Amniotic stem cell (primary cell): ENCODE measurements around the gene DVL1.
"Not testable (repeated sequence)": the region's sequence is repeated elsewhere in the genome, so short reads cannot be mapped to it uniquely, and the experiment has no call there.

Experiments
- DNase-seq: peaks from one replicate; lab custom pipeline; 2025; lab: John Stamatoyannopoulos, UW

Gene DVL1

DNA sequence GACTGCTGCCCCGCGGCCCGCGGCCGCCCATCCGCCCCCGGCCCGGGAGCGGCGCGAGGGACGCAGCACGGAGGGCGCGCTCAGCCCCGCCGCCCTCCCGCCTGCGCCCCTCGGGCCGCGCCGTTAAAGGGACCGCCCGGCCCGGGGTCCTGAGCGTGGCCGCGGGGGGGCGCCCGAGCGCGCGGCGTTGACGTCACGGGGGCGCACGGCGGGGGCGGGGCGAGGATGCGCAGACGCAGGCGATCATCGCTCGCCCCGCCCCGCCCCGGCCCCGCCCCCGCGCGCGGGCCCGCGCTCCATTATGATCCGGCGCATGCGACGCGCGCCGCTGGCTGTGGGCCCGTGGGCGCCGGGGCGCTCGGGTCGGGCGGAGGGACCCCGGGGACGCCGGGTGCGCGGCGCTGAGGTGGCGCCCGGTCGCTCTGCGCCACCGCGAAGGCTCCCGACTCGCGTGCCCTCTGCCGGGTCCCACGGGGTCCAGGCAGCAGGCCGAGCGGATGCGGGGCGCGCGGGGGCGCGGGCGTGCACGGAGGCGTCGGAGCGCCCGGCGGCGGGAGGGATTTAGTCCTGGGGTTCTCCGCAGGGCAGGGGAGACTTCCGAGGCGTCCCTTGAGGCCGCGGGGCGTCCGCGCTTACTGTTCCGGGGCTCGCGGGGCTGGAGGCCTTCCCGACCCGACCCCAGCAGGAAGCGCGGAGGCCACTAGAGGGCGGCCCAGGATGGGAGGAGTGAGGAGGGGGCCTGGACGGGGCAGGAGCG is at the start of gene DVL1:
DVL1 (minus strand) TSS at position 163 of the 757 bp plus-strand sequence. CDS start 353 bp downstream, outside the sequence.
- DNase-seq = peak; percentile 63

DNA sequence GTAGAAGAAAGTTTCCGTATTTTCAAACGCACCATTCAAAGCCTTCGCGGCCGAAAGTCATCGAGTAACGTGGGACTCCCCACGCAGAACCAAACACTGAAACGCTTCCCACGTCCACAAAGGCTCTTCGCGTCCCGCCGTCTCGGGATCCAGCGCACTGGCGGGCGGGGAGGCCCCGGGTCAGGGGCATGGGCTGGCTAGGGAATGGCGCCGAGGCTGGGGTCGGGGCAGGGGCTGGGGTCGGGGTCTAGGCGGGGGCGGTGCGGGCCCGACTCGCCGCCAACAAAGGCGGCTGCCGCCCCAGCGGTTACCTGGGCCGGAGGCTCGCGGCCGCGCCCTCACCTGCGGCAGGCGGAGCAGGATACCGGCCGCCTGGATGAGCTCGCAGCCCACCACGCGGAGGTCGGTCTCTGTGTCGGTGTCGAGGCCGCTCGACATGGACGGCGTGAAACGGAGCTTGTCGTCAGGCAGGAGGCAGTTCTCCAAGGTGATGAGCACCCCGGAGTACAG is 49.5 kb upstream of the DVL1 start:
- DNase-seq = no peak

GRCh38 chr1:1397839-1398523 is 48.8 kb upstream of the DVL1 start:
- no peak for DNase-seq

DNA sequence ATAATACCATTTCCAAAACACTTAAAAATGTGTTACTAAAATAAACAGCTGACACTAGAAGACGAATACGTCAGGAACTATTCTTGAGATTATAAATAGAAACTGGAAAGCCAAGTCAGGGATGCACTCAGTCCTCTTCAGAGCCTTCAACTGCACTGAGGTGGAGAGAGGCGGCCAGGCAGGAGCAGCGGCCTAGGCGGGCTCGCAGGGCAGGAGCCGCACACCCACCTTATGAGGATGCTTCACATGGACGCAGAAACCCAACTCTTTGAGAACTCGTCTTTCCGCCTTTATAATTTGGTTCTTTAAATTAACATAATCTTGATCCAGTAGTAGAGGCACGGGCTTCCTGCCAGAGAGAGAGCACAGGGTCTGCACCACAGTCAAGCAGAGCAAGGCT is 45.9 kb upstream of the DVL1 start:
- no peak for DNase-seq

GRCh38 chr1:1394116-1394515 is 44.9 kb upstream of the DVL1 start:
- no peak for DNase-seq

DNA sequence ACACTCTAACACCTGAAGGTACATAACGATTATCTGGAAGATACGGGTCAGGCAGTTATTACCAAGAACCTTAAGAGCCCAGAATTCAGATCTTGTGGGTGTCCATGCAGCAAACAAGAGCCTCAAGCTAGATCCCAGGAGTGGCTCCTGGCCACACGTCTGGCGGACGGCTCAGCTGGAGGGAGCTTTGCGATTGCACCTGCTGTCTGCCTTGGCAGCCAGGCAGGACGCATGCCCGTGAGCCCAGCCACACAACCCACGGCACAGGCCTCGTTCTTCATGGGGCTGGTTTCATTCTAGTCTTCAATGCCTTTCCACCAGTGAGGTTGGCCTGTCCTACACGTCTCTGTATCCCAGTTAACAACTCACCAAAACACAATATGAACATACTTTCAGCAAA is 44.2 kb upstream of the DVL1 start:
- DNase-seq = no peak

GRCh38 chr1:1393014-1393413 is 43.8 kb upstream of the DVL1 start:
- no peak for DNase-seq

- no peak for DNase-seq
These were observed 42.0 kb upstream of the DVL1 start for GRCh38 chr1:1391225-1391624.

GRCh38 chr1:1390675-1391074 is 41.5 kb upstream of the DVL1 start:
- DNase-seq = no peak

- DNase-seq = no peak
These were observed 38.9 kb upstream of the DVL1 start for GRCh38 chr1:1388078-1388472.

DNA sequence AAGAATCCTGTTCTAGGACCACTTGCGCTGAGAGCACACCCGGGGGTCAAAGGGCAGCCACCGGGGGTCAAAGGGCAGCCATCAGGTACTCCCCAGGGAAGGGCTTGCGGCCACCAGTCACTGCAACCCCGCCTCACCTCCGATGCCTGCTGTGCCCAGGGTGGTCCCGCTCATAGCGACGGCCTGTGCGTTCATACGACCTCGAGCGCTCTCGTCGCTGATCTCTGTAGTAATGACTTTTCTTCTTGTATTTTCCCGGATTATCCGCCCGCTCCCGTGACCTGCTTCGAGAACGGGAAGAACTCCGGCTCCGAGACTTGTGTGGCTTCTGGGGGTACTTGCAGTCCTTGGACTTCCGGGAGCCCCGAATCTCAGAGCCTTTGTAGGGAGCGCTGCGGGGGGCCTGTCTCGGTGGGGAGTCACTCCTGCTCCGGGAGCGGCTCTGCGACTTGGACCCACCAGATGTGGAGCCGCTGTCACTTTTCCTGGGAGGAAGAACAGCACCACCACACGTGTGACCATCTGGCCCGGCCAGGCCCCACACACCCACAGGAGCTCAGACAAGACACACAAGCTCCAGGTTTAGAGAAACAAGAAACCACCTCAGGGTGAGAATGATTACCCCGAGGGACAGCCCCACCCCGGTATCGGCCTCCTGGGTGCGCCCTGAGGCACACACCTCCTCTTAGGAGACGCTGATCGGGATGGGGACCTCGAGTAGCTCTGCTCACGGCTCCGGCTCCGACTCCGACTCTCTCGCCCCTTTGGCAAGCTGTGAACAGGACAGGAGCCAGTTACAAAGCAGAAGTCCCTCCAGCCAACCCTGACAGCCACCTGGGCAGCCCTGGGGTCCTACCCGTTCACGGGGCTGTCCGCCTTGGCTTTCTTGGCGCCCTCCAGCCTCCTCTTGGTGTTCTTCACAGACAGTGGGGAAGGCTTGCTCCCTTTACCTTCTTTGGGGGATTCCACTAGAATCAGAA is 38.2 kb upstream of the DVL1 start:
- DNase-seq = no peak

DNA sequence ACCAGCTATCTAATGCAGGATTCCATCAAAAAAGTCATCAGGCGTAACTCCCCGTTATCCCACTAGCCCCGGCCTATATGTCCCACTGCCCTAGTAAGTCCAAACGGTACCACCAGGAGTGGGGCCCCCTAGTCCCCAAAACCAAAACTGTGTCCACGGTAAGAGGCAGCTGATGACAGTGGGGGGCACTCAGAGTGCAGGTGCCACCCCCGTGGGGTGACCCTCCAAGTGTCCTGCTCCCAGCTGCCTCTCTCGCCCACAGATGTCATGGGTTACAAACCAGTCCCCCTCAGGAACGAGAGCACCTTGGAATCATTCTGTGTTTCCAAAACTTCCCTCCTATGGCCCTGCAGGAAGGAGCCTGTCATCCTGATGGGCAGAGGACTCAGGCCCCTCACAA is 36.7 kb upstream of the DVL1 start:
- DNase-seq = no peak

DNA sequence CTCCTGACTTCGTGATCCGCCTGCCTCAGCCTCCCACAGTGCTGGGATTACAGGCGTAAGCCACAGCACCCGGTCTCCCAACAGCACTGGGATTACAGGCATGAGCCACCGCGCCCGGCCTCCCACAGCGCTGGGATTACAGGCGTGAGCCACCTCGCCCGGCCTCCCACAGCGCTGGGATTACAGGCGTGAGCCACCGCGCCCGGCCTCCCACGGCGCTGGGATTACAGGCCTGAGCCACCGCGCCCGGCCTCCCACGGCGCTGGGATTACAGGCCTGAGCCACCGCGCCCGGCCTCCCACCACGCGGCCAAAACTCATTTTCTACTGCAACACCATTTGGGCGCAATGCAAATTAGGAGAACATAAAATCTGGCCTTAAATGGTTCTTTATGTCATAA is 36.1 kb upstream of the DVL1 start:
- not testable (repeated sequence) for DNase-seq

DNA sequence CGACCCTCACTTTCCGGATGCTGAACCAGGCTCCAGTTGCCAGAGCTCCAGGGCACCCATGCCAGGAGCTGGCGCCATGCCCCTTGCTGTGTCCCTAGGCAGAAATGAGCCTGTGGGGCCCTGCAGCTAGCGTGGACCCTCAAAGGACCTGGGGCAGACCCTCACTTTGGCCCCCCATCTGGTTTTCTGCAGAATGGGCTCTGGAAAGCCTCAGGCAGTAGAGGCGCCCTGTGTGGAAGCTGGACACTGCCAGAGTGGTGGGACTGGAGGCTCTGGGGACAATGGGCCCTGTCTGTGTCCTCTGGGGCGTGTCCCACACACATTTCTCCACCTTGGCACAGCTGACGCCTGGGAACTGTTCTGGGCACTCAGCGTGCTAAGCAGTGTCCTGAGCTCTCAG is 32.1 kb upstream of the DVL1 start:
- DNase-seq = no peak

DNA sequence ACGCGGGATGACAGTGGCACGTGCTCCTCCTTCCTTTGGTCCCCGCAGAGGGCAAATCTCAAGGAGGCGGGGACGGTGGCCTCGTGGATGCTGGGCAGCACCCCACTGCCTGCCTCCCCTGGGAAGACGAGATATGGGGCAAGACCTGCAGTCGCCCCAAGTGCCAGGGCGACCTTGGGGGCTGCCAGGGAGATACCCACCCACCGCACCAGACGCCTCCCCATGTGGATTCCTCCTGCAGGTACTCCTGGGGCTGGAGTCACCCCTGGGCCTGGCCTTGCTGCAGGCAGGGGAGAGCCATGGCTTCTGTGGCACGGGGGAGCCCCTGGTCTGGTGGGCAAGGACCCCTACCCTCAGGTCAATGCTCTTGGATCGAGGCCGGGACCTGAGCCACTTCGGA is 31.6 kb upstream of the DVL1 start:
- no peak for DNase-seq

GRCh38 chr1:1377540-1378205 is 28.5 kb upstream of the DVL1 start:
- no peak for DNase-seq

DNA sequence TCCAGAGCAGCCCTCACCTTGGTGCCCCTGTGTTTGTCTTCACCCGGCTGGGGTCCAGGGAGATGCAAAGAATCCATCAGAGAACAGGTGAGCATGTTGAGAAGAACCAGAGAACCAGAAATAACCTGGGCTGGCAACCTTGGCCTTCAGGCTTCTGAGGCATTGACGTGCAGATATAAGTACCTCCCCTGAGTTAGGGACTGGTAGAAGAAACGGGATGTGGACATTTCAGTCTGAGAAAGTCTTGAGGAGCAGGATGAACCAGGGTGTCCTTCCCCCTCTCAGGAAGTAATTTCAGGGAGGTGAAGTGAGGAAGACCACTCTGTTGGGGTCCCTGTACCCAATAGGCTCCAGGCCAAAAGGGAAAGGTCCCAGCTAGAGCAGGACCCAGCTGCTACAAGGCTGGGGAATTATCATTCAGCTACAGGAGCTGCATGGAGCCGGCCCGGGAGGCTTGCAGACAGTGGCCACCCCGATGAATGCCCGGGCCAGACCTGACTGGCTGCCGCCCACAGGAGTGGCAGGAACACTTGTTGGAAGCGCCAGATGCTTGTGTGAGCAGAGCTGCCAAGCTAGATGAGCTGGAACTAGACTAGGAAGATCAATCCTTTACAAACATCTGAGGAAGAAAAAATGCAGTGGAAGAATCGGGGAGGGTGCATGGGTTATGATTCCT is 27.5 kb upstream of the DVL1 start:
- no peak for DNase-seq

GRCh38 chr1:1374929-1375662 is 25.9 kb upstream of the DVL1 start, which contains the start of gene AURKAIP1:
Gene AURKAIP1, minus strand, starts transcription at chr1:1375207. Its CDS starts 451 bp downstream, at chr1:1374756.
- DNase-seq = peak; percentile 99

DNA sequence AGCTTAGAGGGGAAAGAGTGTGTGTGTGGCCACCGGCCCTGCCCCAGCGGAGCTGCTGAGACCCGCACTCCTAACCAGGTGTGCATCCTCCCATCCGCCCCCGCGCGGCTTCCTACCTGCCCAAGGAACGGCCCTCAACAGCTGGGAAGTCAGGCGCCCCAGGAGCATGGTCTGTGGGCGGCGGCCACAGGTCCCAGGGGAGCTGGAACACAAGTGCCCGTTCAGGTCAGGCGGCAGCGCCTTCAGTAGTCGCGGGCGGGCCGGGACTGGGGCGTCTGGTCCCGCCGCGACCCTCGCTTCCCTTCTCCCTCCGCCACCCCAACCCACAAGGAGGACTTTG is 25.3 kb upstream of the DVL1 start:
- no peak for DNase-seq

- no peak for DNase-seq
These were observed 24.8 kb upstream of the DVL1 start for GRCh38 chr1:1373815-1374588.
